22Rv1 (cell line): ENCODE data around the gene CAMTA1.

Experiments used
- H3K27ac ChIP-seq: fragments of 450-650 bp; 2 replicates; pipeline ENCODE4 v1.5.1; 2017
- ZFX ChIP-seq: fragments of 450-650 bp; IDR thresholded peaks from 2 replicates; pipeline ENCODE4 v1.6.1; 2017; ENCODE audit warnings: antibody characterized with exemption, borderline replicate concordance
- TF ChIP-seq, protein P1 (sequence below): fragments of 450-650 bp; IDR thresholded peaks from 2 replicates; pipeline ENCODE4 v1.5.1; 2017; ENCODE audit warnings: mild to moderate bottlenecking

CAMTA1 gene

DNA sequence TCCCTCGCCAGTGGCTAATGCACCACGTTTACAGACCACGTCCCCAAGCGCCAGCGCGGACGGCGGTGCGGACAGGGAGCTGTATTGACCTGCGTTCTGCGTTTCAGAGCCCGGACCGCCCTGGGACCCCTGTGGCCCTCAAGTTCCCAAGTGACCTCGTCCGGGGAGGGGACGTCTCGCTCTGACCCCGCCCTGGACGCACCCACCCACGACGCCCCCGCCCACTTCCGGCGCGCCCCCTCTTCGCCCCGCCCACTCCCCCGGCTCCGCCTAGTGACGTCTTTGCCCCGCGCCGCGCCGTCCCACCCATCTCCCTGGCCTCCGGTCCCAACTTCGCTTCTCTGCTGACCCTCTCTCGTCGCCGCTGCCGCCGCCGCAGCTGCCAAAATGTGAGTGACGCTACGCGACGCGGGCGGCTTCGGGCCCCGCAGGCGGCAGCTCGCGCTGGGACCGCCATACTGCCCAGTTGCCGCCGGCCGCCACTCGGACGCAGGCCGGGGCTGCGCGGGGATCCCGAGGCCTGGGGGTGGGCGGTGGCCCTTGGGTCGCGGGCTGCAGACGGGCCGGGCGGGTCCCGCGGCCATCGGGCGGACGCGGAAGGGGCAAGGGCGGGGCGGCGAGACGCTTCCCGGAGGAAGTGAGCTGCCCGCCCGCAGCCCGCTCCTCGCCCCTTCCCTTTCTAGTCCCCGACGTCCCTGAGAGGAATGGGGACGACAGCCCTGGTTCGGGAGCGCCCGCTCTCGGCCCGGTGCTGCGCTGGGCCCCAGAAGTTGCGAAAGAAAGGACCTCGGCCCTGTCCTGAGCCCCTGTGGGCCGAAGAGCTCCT is 986.0 kb downstream of the CAMTA1 start, which contains the start of gene VAMP3:
VAMP3 (plus strand) TSS at position 300 of the 826 bp plus-strand sequence; CDS start at position 388, 88 bp downstream.
- no peak for TF ChIP-seq ZFX
- TF ChIP-seq, protein P1, sequence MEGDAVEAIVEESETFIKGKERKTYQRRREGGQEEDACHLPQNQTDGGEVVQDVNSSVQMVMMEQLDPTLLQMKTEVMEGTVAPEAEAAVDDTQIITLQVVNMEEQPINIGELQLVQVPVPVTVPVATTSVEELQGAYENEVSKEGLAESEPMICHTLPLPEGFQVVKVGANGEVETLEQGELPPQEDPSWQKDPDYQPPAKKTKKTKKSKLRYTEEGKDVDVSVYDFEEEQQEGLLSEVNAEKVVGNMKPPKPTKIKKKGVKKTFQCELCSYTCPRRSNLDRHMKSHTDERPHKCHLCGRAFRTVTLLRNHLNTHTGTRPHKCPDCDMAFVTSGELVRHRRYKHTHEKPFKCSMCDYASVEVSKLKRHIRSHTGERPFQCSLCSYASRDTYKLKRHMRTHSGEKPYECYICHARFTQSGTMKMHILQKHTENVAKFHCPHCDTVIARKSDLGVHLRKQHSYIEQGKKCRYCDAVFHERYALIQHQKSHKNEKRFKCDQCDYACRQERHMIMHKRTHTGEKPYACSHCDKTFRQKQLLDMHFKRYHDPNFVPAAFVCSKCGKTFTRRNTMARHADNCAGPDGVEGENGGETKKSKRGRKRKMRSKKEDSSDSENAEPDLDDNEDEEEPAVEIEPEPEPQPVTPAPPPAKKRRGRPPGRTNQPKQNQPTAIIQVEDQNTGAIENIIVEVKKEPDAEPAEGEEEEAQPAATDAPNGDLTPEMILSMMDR: no peak
- peak within 1 kb of the TSS; percentile 81 for H3K27ac ChIP-seq

DNA sequence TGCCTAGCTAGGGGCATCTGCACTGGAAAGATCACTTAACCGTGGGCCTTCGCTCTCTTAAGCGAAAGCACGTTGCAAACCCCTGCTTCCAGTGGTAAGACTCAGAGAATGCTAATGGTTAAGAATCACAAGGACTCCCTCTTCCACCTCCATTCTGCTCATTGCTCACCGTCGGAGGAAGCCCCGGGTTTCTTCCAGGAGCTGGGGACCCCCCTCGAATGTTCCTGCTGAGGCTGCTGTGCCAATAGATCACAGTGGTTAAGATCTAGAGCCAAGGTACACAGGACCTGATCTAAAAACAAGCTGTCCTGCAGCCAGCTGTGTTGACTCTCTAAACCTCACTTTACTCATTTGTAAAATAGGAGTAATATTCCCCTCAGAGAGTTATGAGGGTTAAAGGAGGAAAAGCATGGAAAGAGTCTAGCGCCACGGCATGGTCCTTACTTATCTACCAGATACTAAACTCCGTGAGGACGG is 986.6 kb downstream of the CAMTA1 start:
- peak overlapping the region; percentile 81 for H3K27ac ChIP-seq

DNA sequence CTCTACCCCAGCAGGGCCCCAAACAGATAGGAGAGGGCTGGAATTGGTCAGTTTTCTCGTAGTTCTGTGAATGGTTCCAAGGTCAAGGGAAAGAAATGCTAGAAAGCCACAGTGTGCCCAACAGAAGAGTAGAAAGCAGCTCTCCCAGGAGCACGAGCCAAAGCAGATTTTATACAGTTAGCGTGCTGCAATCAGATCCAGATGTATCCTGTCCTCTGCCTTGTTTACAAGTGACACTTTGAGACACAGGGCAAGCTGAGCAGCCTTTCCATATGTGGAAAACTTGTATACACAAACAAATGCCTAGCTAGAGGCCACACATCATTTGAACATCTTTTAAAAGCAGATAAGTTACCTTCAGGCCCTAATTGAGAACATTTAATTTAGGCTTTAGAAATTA is 992.3 kb downstream of the CAMTA1 start:
- no peak overlapping the region for H3K27ac ChIP-seq
- TF ChIP-seq ZFX: no peak
- TF ChIP-seq, protein P1: no peak

More for the DNA sequence above, 986.6 kb downstream of the CAMTA1 start:
- TF ChIP-seq, protein P1: no peak
- TF ChIP-seq ZFX: no peak

DNA sequence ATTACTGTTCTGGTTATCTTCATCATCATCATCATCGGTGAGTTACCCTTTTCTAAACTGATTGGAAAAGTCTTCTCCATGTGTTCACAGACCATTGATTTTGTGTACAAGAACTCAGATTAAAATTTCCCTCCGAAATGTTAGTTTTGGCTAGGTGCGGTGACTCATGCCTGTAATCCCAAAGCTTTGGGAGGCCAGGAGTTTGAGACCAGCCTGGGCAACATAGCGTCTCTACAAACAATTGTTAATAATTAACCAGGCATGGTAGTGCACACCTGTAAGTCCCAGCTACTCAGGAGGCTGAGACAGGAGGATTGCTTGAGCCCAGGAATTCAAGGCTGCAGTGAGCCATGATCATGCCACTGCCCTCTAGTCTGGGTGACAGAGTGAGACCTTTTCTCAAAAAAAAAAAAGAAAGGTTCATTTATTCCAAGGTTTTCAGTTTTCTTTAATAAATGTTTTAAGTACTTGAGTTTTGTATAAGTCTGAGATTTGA is 992.9 kb downstream of the CAMTA1 start:
- H3K27ac ChIP-seq: no peak overlapping the region
- TF ChIP-seq ZFX: no peak
- TF ChIP-seq, protein P1: no peak

DNA sequence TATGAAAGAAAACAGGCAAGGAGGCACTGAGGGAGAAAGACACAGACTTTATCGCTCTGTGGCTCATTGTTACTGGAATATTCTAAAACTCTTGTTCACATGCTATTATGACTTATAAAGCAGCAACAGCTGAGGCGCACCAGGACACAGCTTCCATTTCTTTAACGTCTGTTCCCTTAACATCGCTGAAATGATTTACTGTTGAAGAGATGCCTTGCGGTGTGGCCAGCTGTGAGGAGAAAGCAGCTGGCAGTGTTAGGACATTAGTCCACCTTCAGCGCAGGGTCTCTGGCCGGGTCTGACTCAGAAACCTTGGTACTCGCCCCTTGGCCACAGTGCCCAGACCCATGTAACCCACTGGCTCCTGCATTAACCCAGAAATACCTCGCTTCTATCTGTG is 995.7 kb downstream of the CAMTA1 start:
- H3K27ac ChIP-seq: no peak overlapping the region
- TF ChIP-seq, protein P1: no peak
- no peak for TF ChIP-seq ZFX

DNA sequence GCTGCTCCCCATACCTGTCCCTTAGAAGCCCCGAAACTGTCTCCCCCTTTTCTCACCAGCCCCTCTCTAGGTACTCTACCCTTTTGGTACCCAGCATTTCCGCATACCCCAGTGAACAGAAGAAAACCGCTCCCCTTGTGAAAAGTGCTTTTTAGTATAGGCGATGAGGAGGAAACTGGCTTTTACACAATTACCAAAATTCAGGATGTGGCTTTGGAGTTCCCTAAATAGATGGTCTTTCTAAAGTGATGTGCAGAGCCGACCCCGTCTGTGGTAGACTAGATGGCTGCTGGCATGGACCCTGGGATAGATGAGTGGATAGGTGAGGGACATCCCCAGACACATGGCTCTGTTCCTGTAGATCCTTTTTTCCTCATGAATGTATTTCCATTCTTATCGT is 996.2 kb downstream of the CAMTA1 start:
- TF ChIP-seq, protein P1: no peak
- TF ChIP-seq ZFX: no peak
- no peak overlapping the region for H3K27ac ChIP-seq

DNA sequence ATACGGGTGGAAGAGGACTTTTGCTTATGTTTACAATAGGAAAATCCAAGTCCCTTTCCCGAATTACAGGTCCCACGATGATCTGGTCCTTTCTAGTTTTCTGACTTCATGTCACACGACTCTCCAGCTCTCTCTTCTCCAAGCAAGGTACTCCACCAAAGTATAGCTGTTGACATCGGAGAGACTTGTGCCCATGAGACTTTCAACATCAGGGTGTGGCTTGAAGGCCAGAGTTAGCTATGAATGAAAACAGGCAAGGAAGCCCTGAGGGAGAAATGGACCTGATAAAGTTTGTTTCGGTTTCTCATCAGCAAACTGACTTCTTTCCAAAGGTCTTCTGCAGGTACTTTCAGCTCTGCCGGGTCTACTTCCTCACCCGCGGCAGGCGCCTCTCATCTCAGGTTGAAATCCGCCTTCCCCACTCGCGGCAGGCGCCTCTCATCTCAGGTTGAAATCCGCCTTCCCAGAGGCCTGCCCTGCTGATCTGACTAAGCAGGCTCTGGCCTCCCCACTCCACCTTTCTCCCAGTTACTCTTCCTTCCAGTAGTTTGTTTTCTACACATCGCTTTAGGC is 996.8 kb downstream of the CAMTA1 start:
- no peak for TF ChIP-seq ZFX
- TF ChIP-seq, protein P1: no peak
- no peak overlapping the region for H3K27ac ChIP-seq
